ENCODE data around the gene KRT14.

DNA sequence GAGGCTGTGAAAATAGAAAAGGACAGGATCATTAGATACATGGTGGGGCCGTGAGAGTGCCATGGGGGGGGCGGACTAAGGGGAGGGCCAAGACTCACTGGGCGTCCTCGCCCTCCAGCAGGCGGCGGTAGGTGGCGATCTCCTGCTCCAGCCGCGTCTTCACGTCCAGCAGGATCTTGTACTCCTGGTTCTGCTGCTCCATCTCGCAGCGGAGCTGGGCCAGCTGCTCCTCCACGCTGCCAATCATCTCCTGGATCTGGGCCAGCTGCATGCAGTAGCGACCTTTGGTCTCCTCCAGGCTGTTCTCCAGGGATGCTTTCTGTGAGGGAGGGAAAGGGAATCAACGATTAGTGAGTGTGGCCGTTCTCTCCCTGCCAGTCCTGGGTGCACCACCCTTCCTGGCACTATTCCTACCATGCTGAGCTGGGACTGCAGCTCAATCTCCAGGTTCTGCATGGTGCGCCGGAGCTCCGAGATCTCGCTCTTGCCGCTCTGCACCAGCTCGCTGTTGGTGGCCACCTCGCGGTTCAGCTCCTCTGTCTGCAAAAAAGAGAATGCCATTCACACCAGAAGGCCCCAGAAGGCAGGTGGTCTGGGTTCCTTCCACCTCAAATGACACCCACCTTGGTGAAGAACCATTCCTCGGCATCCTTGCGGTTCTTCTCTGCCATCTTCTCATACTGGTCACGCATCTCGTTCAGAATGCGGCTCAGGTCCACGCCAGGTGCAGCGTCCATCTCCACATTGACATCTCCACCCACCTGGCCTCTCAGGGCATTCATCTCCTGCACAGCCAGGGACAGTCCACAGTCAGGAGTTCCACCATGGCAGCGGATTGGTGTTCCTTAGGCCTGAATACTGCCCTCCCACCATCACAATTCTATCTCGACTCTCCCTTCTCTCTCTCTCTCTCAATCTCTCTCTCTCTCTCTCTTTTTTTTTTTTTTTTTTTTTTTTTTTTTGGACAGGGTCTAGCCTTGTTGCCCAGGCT, 3.3 kb downstream of the KRT14 start:
- TF ChIP-seq, protein P1, sequence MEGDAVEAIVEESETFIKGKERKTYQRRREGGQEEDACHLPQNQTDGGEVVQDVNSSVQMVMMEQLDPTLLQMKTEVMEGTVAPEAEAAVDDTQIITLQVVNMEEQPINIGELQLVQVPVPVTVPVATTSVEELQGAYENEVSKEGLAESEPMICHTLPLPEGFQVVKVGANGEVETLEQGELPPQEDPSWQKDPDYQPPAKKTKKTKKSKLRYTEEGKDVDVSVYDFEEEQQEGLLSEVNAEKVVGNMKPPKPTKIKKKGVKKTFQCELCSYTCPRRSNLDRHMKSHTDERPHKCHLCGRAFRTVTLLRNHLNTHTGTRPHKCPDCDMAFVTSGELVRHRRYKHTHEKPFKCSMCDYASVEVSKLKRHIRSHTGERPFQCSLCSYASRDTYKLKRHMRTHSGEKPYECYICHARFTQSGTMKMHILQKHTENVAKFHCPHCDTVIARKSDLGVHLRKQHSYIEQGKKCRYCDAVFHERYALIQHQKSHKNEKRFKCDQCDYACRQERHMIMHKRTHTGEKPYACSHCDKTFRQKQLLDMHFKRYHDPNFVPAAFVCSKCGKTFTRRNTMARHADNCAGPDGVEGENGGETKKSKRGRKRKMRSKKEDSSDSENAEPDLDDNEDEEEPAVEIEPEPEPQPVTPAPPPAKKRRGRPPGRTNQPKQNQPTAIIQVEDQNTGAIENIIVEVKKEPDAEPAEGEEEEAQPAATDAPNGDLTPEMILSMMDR (IDR thresholded peaks at IDR 0.05): no peak
- TF ChIP-seq POLR2AphosphoS5 (IDR thresholded peaks at IDR 0.05; ENCODE audit: low read depth, low read length): no peak
- no peak for TF ChIP-seq SIN3A (IDR thresholded peaks at IDR 0.05; ENCODE audit: borderline replicate concordance, insufficient read depth, low read depth, low read length)

Data from Panc1 (cell line).